GM12878 (cell line): ENCODE results near the gene PSMC3IP. TPM values are rescaled to one million over a fixed set of nuclear protein-coding genes. Genes with fewer than 3 reads are reported as not detected.
A peak's percentile ranks its signal among the peaks of the same experiment; 100 is the strongest.

Experiments used
- ASH2L ChIP-seq: fragments of 300-600, 200-600 bp; sonication (generic); IDR thresholded peaks from 2 replicates; pipeline ENCODE4 v1.6.1; 2017; ENCODE audit warnings: low read depth, mild to moderate bottlenecking, borderline replicate concordance
- BHLHE40 ChIP-seq, 2 experiments: fragments of 450-650 bp in 1 of 2; IDR thresholded peaks; 2 replicates each; pipeline ENCODE4 v1.6.1; 2011 to 2017; ENCODE audit warnings: low read depth in 2 of 2, borderline replicate concordance in 1 of 2, improper control_type of control experiment in 1 of 2, low read length in 1 of 2, mild to moderate bottlenecking in 1 of 2
- E2F8 ChIP-seq: fragments of 450-650 bp; IDR thresholded peaks from 2 replicates; pipeline ENCODE4 v1.6.1; 2018; ENCODE audit warnings: mild to moderate bottlenecking, low read depth, moderate library complexity; ENCODE audit not compliant: partially characterized antibody
- EGR1 ChIP-seq, 2 experiments: IDR thresholded peaks; 1 replicate in 1 of 2; 2 replicates in 1 of 2; pipeline ENCODE4 v1.6.1; 2011 to 2012; ENCODE audit warnings: low read depth in 2 of 2, low read length in 2 of 2, borderline replicate concordance in 1 of 2, mild to moderate bottlenecking in 1 of 2, moderate library complexity in 1 of 2
- POLR2AphosphoS5 ChIP-seq: IDR thresholded peaks from 2 replicates; pipeline ENCODE4 v1.6.1; 2011; ENCODE audit warnings: mild to moderate bottlenecking, low read length, inconsistent platforms
- REST ChIP-seq: IDR thresholded peaks from 2 replicates; pipeline ENCODE4 v1.6.1; 2012; ENCODE audit warnings: mild to moderate bottlenecking, low read depth, low read length
- SIN3A ChIP-seq: IDR thresholded peaks from 2 replicates; pipeline ENCODE4 v1.6.1; 2012; ENCODE audit warnings: low read depth, low read length, improper control_type of control experiment
- SMARCA5 ChIP-seq: fragments of 450-650 bp; IDR thresholded peaks from 2 replicates; pipeline ENCODE4 v1.6.1; 2017; ENCODE audit warnings: mild to moderate bottlenecking
- TBL1XR1 ChIP-seq: IDR thresholded peaks from 2 replicates; pipeline ENCODE4 v1.6.1; 2012; ENCODE audit warnings: low read depth, low read length, improper control_type of control experiment
- USF2 ChIP-seq: IDR thresholded peaks from 2 replicates; pipeline ENCODE4 v1.6.1; 2011; ENCODE audit warnings: low read depth, low read length, improper control_type of control experiment, borderline replicate concordance
- polyA plus RNA-seq, 11 experiments: library from polyadenylated mRNA; depleted of rRNA in 4 of 11; unstranded in 6 of 11; stranded (reverse) in 5 of 11; fragments of >200 nt; fragmentation: Nextera tagmentation in 4 of 11; fragmentation: Illumina TruSeq in 1 of 11; extraction: Ambion mirVana in 4 of 11; extraction: Trizol in 1 of 11; gene quantifications; 1 replicate in 1 of 11; 2 replicates in 10 of 11; pipeline versions ENCODE4 v1.2.1 to v1.2.3, GENCODE V29; 2011 to 2016; ENCODE audit warnings: inconsistent platforms in 2 of 11, missing spikeins in 2 of 11, low read depth in 1 of 11
- total RNA-seq, 4 experiments: library from RNA; depleted of rRNA in 3 of 4; stranded (reverse); fragments of >200 nt in 3 of 4; fragmentation: Illumina TruSeq in 1 of 4; extraction: Trizol in 1 of 4; gene quantifications; 2 replicates each; pipeline versions ENCODE4 v1.2.1 to v1.2.3, GENCODE V29; 2013 to 2021

PSMC3IP gene
- total and polyA plus RNA-seq, 10 of the 15 experiments (the other 5 are each of a cell fraction or from before 2014, with no cell fraction given) = 6.8 to 34.5 (median 17.7) TPM

- TF ChIP-seq SIN3A = peak; percentile 52; the same call in 1 of the 2 replicates
- TF ChIP-seq TBL1XR1 = no peak
- peak; percentile 89 to 91 for TF ChIP-seq BHLHE40 (IDR thresholded peaks at IDR 0.05; ENCODE audit: borderline replicate concordance in 1 of 2, low read depth in 2 of 2, low read length in 1 of 2)
- no peak for TF ChIP-seq EGR1 (IDR thresholded peaks at IDR 0.05; ENCODE audit: borderline replicate concordance in 1 of 2, low read depth in 2 of 2, low read length in 2 of 2)
- no peak for TF ChIP-seq REST
- TF ChIP-seq USF2 = no peak
- TF ChIP-seq POLR2AphosphoS5 = no peak
- no peak for TF ChIP-seq E2F8
- no peak for TF ChIP-seq SMARCA5
- TF ChIP-seq ASH2L = no peak
Measured at GRCh38 chr17:42563143-42563509, 14.4 kb downstream of the PSMC3IP start (continued).
